ENCODE data around the gene ZNF831. TPM values are rescaled to one million over a fixed set of nuclear protein-coding genes. Genes with fewer than 3 reads are reported as not detected.

The ZNF831 gene
- polyA plus RNA-seq, 1 experiment = not detected

- POLR2A ChIA-PET = no interaction called here
- TF ChIP-seq CTCF (IDR thresholded peaks at IDR 0.05; ENCODE audit: insufficient read depth, low read depth, low read length) = no peak
- DNase-seq (ENCODE audit: low read depth) = no peak
- Histone ChIP-seq H3K4me3 (ENCODE audit: low read depth, low read length) (no peak overlapping the region), H3K27me3 (ENCODE audit: control insufficient read depth, insufficient read depth, low read length) (no peaks in the 10 kb centered on the region), H3K36me3 (ENCODE audit: control insufficient read depth, insufficient read depth, low read length) (no peaks in the 10 kb centered on the region)
- CTCF ChIA-PET = no interaction called here
These were observed 18.3 kb downstream of the ZNF831 start for GRCh38 chr20:59181936-59182335.

GRCh38 chr20:59182401-59183044, 18.9 kb downstream of the ZNF831 start:
- DNase-seq (ENCODE audit: low read depth) = no peak
- ChIA-PET CTCF (no interaction called here), POLR2A (no interaction called here)
- TF ChIP-seq CTCF (IDR thresholded peaks at IDR 0.05; ENCODE audit: insufficient read depth, low read depth, low read length) = no peak
- Histone ChIP-seq H3K4me3 (ENCODE audit: low read depth, low read length) (no peak overlapping the region), H3K36me3 (ENCODE audit: control insufficient read depth, insufficient read depth, low read length) (no peaks in the 10 kb centered on the region), H3K27me3 (ENCODE audit: control insufficient read depth, insufficient read depth, low read length) (no peaks in the 10 kb centered on the region)

GRCh38 chr20:59183751-59184150, 20.1 kb downstream of the ZNF831 start:
- H3K27me3 ChIP-seq (ENCODE audit: control insufficient read depth, insufficient read depth, low read length) = no peaks in the 10 kb centered on the region
- H3K4me3 ChIP-seq (ENCODE audit: low read depth, low read length) = no peak overlapping the region
- H3K36me3 ChIP-seq (ENCODE audit: control insufficient read depth, insufficient read depth, low read length) = no peaks in the 10 kb centered on the region
- DNase-seq (ENCODE audit: low read depth) = no peak
- TF ChIP-seq CTCF (IDR thresholded peaks at IDR 0.05; ENCODE audit: insufficient read depth, low read depth, low read length) = no peak
- ChIA-PET POLR2A (no interaction called here), CTCF (no interaction called here)

- H3K36me3 ChIP-seq (ENCODE audit: control insufficient read depth, insufficient read depth, low read length) = no peaks in the 10 kb centered on the region
- CTCF ChIA-PET = no interaction called here
- no peak for TF ChIP-seq CTCF (IDR thresholded peaks at IDR 0.05; ENCODE audit: insufficient read depth, low read depth, low read length)
- POLR2A ChIA-PET = no interaction called here
- H3K27me3 ChIP-seq (ENCODE audit: control insufficient read depth, insufficient read depth, low read length) = no peaks in the 10 kb centered on the region
- DNase-seq (ENCODE audit: low read depth) = no peak
- H3K4me3 ChIP-seq (ENCODE audit: low read depth, low read length) = no peak overlapping the region
These were observed 21.3 kb downstream of the ZNF831 start for GRCh38 chr20:59184880-59185447.

- ChIA-PET CTCF (no interaction called here), POLR2A (no interaction called here)
- Histone ChIP-seq H3K27me3 (ENCODE audit: control insufficient read depth, insufficient read depth, low read length) (no peaks in the 10 kb centered on the region), H3K36me3 (ENCODE audit: control insufficient read depth, insufficient read depth, low read length) (no peaks in the 10 kb centered on the region), H3K4me3 (ENCODE audit: low read depth, low read length) (no peak overlapping the region)
- TF ChIP-seq CTCF (IDR thresholded peaks at IDR 0.05; ENCODE audit: insufficient read depth, low read depth, low read length) = no peak
- no peak for DNase-seq (ENCODE audit: low read depth)
These were observed 22.2 kb downstream of the ZNF831 start for GRCh38 chr20:59185809-59186208.

Data from BJ (cell line).